MCF 10A (cell line): ENCODE data around the gene CCNDBP1. TPM values are rescaled to one million over a fixed set of nuclear protein-coding genes. Genes with fewer than 3 reads are reported as not detected.

Experiments used
- BruUV-seq: library from RNA; stranded (reverse); fragments of 400-500 nt; replicated peaks from 2 replicates; lab custom pipeline; 2021; lab: Mats Ljungman, UMichigan
- CTCF ChIA-PET: fragments of 300-600 bp; sonication (Branson Sonifier 250); formaldehyde crosslinking; extraction: SDS; loops from one replicate; lab custom pipeline; 2021; ENCODE audit warnings: antibody characterized with exemption, inconsistent platforms; lab: Yijun Ruan, JAX
- POLR2A ChIA-PET: fragments of 300-600, 350-650 bp; sonication (Branson Sonifier 250); formaldehyde crosslinking; extraction: SDS; loops from one replicate; lab custom pipeline; 2020; ENCODE audit warnings: antibody characterized with exemption, inconsistent platforms; lab: Yijun Ruan, JAX
- DNase-seq: peaks from one replicate; pipeline ENCODE4 v3.0.0-alpha.2; 2018; ENCODE audit not compliant: unreplicated experiment
- H3K27ac Mint-ChIP-seq: one replicate; pipeline ENCODE4 v1.8.0; 2022; ENCODE audit warnings: mild to moderate bottlenecking, low read depth, mixed read lengths; ENCODE audit not compliant: unreplicated experiment
- H3K27me3 Mint-ChIP-seq: one replicate; pipeline ENCODE4 v1.8.0; 2022; ENCODE audit warnings: mixed read lengths; ENCODE audit not compliant: insufficient read depth, unreplicated experiment
- H3K36me3 Mint-ChIP-seq: one replicate; pipeline ENCODE4 v1.8.0; 2022; ENCODE audit warnings: mild to moderate bottlenecking, moderate library complexity, mixed read lengths; ENCODE audit not compliant: insufficient read depth, unreplicated experiment
- H3K4me1 Mint-ChIP-seq: one replicate; pipeline ENCODE4 v1.8.0; 2022; ENCODE audit warnings: mixed read lengths; ENCODE audit not compliant: insufficient read depth, unreplicated experiment
- H3K4me3 Mint-ChIP-seq: one replicate; pipeline ENCODE4 v1.8.0; 2022; ENCODE audit warnings: mild to moderate bottlenecking, moderate library complexity, mixed read lengths; ENCODE audit not compliant: unreplicated experiment
- H3K9me3 Mint-ChIP-seq: one replicate; pipeline ENCODE4 v1.8.0; 2022; ENCODE audit warnings: mixed read lengths; ENCODE audit not compliant: unreplicated experiment
- intact Hi-C: fragments of 100-400 bp; cut with micrococcal nuclease; formaldehyde crosslinking; loops from 2 replicates; pipeline ENCODE4 v1.14.1; 2022
- total RNA-seq: library from RNA; stranded (reverse); gene quantifications from 2 replicates; pipeline ENCODE4 v1.2.3, GENCODE V29; 2022
- TF ChIP-seq, protein P1 (sequence below): fragments of 200-600 bp; IDR thresholded peaks from one replicate; pipeline ENCODE4 v1.8.0; 2022; ENCODE audit warnings: antibody characterized with exemption, mild to moderate bottlenecking; ENCODE audit not compliant: unreplicated experiment

Gene CCNDBP1
- total RNA-seq, 1 experiment from 2014 or later, result 45.5 TPM

DNA sequence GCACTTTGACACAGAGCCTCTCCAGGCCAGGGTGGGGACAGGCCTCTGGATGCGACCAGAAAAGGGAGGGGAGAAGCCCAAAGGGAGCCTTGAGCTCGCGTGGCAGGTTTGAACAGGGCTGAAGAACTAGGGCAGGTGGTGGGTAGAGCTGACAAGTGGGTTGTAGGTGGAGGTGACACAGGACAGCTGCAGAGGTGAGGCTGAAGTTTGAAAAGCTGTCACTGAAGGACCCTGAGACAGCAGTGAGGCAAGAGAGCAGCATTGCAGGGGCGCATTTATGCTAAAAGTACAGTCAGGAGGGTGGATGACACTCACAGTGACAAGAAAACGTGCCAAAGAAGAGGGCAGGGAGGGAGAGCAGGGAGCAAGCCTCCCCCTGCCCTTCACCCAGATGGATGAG lies 57.4 kb downstream of the CCNDBP1 start:
- CTCF ChIA-PET, result interaction anchor here (0.6 to 2.5 kb wide), 2 partner anchors 12 to 43 kb away, joined by 3 to 10 read pairs; no protein-coding TSS in a partner anchor
- intact Hi-C loops, result no loop called here

DNA sequence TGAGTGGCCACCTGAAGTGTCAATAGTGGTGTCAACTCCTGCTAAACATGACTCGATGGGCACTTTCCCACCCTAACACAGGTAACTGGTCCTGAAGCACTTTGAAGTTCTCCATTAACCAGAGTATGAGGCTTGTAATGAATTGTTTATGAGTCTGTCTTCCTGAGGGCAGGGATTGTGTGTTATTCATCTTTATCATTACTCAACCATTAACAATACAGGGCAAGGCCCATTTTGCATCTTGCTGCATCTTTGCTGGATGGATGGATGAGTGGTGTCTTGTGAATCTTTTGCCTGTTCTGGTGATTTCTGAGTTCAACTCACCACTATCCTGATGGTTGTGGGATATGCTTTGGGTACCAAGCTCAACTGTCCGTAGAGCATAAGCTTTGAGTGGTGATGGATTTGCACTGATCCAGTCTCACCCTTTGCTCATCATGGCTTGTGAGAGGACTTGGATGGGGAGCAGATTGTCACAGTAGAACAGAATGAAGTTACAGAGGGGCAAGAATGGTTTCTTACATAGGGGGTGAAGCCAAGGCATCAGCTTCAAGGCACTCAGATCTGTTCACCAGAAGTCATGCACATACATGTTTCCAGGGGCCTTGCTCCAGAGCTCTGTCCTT lies 57.9 kb downstream of the CCNDBP1 start:
- Mint-ChIP-seq H3K27me3 (no peaks in the 10 kb centered on the region), H3K4me3 (no peak overlapping the region), H3K36me3 (peaks cover 5% of the 10 kb centered on the region), H3K4me1 (no peaks in the 10 kb centered on the region), H3K27ac (no peak overlapping the region), H3K9me3 (no peaks in the 10 kb centered on the region)
- TF ChIP-seq, protein P1, sequence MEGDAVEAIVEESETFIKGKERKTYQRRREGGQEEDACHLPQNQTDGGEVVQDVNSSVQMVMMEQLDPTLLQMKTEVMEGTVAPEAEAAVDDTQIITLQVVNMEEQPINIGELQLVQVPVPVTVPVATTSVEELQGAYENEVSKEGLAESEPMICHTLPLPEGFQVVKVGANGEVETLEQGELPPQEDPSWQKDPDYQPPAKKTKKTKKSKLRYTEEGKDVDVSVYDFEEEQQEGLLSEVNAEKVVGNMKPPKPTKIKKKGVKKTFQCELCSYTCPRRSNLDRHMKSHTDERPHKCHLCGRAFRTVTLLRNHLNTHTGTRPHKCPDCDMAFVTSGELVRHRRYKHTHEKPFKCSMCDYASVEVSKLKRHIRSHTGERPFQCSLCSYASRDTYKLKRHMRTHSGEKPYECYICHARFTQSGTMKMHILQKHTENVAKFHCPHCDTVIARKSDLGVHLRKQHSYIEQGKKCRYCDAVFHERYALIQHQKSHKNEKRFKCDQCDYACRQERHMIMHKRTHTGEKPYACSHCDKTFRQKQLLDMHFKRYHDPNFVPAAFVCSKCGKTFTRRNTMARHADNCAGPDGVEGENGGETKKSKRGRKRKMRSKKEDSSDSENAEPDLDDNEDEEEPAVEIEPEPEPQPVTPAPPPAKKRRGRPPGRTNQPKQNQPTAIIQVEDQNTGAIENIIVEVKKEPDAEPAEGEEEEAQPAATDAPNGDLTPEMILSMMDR, result no peak
- POLR2A ChIA-PET, result interaction anchor here (0.7 kb wide), 1 partner anchor 13 kb away, joined by 3 read pairs; no protein-coding TSS in a partner anchor
- no TSS peak for BruUV-seq
- CTCF ChIA-PET, result interaction anchor here (0.6 to 2.5 kb wide), 2 partner anchors 12 to 43 kb away, joined by 3 to 10 read pairs; no protein-coding TSS in a partner anchor
- no peak for DNase-seq
- intact Hi-C loops, result no loop called here

More for the DNA sequence above, 57.4 kb downstream of the CCNDBP1 start:
- Mint-ChIP-seq H3K9me3 (no peaks in the 10 kb centered on the region), H3K27me3 (no peaks in the 10 kb centered on the region), H3K4me3 (no peak overlapping the region), H3K36me3 (peaks cover 5% of the 10 kb centered on the region), H3K27ac (no peak overlapping the region), H3K4me1 (no peaks in the 10 kb centered on the region)
- BruUV-seq, result no TSS peak
- DNase-seq, result no peak
- POLR2A ChIA-PET, result no interaction called here
- TF ChIP-seq, protein P1, result no peak

DNA sequence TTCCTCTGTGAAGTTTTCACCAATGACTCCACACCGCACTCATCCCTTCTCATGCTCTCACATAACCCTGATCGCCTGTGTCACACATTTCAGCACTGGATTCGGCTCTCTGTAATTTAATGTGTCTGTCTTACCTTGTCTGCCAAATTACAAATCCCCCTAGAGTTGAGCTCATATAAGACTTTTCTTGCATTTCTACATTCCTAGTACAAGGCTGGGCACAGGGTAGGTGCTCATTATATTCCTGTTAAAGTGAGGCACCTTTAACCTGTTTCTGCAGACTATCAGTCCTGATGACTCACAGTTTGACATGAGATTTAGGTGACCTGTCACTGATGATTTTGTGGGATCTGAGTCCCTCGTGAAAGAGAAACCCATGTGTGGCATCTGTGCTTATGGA lies 58.9 kb downstream of the CCNDBP1 start:
- no peak for DNase-seq
- TF ChIP-seq, protein P1, result no peak
- no TSS peak for BruUV-seq
- Mint-ChIP-seq H3K9me3 (no peaks in the 10 kb centered on the region), H3K4me1 (peaks cover 2% of the 10 kb centered on the region), H3K4me3 (no peak overlapping the region), H3K27ac (no peak overlapping the region), H3K36me3 (peaks cover 2% of the 10 kb centered on the region), H3K27me3 (no peaks in the 10 kb centered on the region)
- POLR2A ChIA-PET, result no interaction called here
- CTCF ChIA-PET, result no interaction called here
- intact Hi-C loops, result no loop called here

DNA sequence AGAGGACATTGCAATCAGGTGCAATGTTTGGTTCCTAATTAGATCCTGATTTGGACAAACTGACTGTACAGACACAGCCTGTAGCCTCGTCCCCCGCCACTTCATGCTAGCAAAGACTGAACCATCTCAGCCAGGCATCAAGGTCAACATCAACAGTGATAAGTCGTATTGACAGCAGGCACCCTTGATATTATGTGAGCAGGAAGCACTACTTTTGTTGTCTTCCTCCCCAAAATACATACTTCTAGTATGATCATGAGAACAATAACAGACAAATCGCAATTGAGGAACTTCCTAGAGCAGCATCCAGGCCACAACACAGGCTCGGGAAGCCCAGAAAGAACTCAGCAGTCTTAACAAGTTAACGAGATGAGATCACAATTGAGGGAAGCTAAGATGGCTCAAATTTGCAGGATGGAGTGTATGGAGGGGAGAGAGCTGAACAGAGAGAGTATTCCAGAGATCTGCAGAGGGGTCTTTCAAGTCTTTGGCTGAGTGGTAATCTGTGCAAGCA lies 61.1 kb downstream of the CCNDBP1 start:
- no peaks in the 10 kb centered on the region for H3K9me3 Mint-ChIP-seq
- no peaks in the 10 kb centered on the region for H3K36me3 Mint-ChIP-seq
- peaks cover 15% of the 10 kb centered on the region for H3K4me1 Mint-ChIP-seq
- CTCF ChIA-PET, result interaction anchor here (0.7 to 1.1 kb wide), 3 partner anchors 18 to 46 kb away, joined by 3 to 5 read pairs (median 4); no protein-coding TSS in a partner anchor
- H3K27ac Mint-ChIP-seq, result no peak overlapping the region
- TF ChIP-seq, protein P1, result no peak
- no peaks in the 10 kb centered on the region for H3K27me3 Mint-ChIP-seq
- intact Hi-C loops, result no loop called here
- no peak overlapping the region for H3K4me3 Mint-ChIP-seq
- POLR2A ChIA-PET, result no interaction called here
- DNase-seq, result no peak
- BruUV-seq, result no TSS peak

Other genes starting within 250 kb of the CCNDBP1 start
- gene UBR1, start 79.4 kb upstream of the CCNDBP1 start, total RNA-seq, result 25.6 and 32.6 TPM in 2 replicates
- gene TMEM62, start 51.8 kb upstream of the CCNDBP1 start, total RNA-seq, result 16.3 and 16.9 TPM in 2 replicates
- gene EPB42, start 35.6 kb downstream of the CCNDBP1 start, total RNA-seq, result not detected in 2 replicates
- gene TGM5, start 81.5 kb downstream of the CCNDBP1 start, total RNA-seq, result 0.12 TPM in 1 of 2 replicates, not detected in the other
- gene TGM7, start 116.9 kb downstream of the CCNDBP1 start, total RNA-seq, result not detected in 2 replicates
- 8.7 and 9.8 TPM in 2 replicates for gene LCMT2, start 145.2 kb downstream of the CCNDBP1 start, total RNA-seq
- gene ZSCAN29, start 185.6 kb downstream of the CCNDBP1 start, total RNA-seq, result 38.7 and 38.9 TPM in 2 replicates
- 23.3 and 31.4 TPM in 2 replicates for gene TUBGCP4, start 185.7 kb downstream of the CCNDBP1 start, total RNA-seq